Fibroblast of villous mesenchyme (primary cell): ENCODE results near the gene CAPN2. TPM values are rescaled to one million over a fixed set of nuclear protein-coding genes. Genes with fewer than 3 reads are reported as not detected.

ENCODE experiments used
- DNase-seq: peaks from one replicate; pipeline ENCODE4 v3.0.0-alpha.2; 2010; ENCODE audit warnings: low read depth
- H3K4me3 ChIP-seq: 2 replicates; pipeline ENCODE4 v1.5.1; 2011; ENCODE audit warnings: low read depth, mild to moderate bottlenecking, low read length
- total RNA-seq: library from RNA; depleted of rRNA; stranded (reverse); fragments of >200 nt; gene quantifications from 2 replicates; pipeline ENCODE4 v1.2.3, GENCODE V29; 2012
- TF ChIP-seq, protein P1 (sequence below): IDR thresholded peaks from 2 replicates; pipeline ENCODE4 v1.5.1; 2012; ENCODE audit warnings: low read depth, mild to moderate bottlenecking, low read length; ENCODE audit not compliant: insufficient read depth

CAPN2 gene
- total RNA-seq, 1 donor, result 512 TPM

DNA sequence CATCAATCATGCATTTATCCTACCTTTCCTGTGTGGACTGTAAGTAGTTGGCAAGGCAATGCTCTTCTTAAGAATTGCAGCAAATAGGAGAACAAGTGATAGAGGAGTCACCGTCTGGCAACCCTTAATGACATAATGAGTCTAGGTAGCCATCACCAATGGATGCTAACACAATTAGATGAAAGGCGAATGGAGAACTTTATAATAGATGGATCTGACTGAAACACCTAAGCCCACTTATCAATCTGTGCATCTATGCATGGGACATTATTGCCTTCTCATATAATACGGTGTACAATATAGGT lies 27.9 kb upstream of the CAPN2 start:
- no peak for DNase-seq
- TF ChIP-seq, protein P1, sequence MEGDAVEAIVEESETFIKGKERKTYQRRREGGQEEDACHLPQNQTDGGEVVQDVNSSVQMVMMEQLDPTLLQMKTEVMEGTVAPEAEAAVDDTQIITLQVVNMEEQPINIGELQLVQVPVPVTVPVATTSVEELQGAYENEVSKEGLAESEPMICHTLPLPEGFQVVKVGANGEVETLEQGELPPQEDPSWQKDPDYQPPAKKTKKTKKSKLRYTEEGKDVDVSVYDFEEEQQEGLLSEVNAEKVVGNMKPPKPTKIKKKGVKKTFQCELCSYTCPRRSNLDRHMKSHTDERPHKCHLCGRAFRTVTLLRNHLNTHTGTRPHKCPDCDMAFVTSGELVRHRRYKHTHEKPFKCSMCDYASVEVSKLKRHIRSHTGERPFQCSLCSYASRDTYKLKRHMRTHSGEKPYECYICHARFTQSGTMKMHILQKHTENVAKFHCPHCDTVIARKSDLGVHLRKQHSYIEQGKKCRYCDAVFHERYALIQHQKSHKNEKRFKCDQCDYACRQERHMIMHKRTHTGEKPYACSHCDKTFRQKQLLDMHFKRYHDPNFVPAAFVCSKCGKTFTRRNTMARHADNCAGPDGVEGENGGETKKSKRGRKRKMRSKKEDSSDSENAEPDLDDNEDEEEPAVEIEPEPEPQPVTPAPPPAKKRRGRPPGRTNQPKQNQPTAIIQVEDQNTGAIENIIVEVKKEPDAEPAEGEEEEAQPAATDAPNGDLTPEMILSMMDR, result no peak
- no peak overlapping the region for H3K4me3 ChIP-seq

DNA sequence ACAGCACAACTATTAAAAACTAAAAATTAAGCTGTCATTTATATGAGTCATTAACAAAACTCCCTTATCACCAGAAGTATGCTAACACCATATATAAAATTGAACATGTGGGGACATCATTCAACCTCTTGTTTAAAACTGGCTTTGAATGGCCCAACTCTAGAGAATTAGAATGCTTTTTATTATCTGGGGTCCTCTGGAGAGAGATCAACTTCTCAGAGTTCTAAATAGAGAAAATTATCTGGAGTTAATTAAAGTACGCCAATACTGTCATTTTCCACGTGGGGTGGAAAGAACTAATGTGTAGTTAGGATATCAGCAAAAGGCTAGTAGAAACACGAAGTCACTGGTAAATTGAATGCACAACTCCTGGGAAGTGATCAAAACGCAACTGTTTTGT lies 21.2 kb upstream of the CAPN2 start:
- no peak for DNase-seq
- H3K4me3 ChIP-seq, result no peak overlapping the region
- TF ChIP-seq, protein P1, result no peak

- H3K4me3 ChIP-seq, result no peak overlapping the region
- no peak for DNase-seq
- TF ChIP-seq, protein P1, result no peak
Measured at GRCh38 chr1:223695014-223695548, 17.3 kb upstream of the CAPN2 start.

DNA sequence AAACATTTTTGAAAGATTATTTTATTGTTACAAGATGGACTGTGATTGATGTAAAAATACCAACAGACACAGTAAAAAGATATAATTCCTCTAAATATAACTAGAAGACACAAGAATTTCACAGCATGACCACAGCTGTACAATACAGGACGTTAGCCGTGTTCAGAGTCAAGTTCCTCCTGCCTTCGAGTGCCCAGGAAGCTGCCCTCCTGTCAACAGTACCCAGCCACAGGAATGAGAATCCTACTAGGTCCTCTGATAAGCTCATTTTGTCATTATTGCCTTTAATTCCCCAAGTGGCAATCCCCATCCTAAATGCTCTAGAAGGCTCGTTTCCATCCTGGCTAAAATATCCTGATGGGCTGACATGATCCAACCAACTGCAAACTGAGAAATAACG lies 16.4 kb upstream of the CAPN2 start:
- no peak for DNase-seq
- TF ChIP-seq, protein P1, result no peak
- no peak overlapping the region for H3K4me3 ChIP-seq

DNA sequence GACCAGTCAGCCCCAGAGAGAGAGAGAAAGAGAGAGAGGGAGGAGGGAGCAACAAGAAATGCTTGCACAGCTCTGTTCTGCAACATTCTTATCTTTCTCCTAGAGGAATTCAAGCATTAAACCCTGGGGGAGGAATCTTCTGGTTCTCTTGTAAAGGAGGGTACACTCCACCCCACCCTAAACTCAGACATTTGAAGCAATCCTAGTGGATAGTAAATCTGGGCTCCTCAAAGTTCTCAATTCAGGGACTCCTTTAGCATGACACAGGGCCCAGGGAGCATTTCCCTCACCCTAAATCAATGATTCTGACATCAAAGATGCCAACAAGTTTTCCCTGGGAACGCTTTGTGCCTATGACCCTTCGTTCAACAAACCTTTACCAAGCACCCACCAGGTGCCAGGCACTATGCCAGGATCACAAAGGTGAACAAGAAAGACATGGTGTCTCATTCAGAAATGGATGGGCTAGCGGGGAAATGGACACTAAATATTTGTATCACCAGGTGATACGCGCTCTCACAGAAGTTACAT lies 11.9 kb upstream of the CAPN2 start:
- no peak overlapping the region for H3K4me3 ChIP-seq
- TF ChIP-seq, protein P1, result no peak
- peak; percentile 54 for DNase-seq

GRCh38 chr1:223700942-223701637 lies 11.2 kb upstream of the CAPN2 start:
- TF ChIP-seq, protein P1, result no peak
- H3K4me3 ChIP-seq, result peak overlapping the region; percentile 25
- peak; percentile 90 for DNase-seq
